OCI-LY7 (cell line): Measurements from ENCODE around the gene SNCAIP. TPM values are rescaled to one million over a fixed set of nuclear protein-coding genes. Genes with fewer than 3 reads are reported as not detected.

ENCODE experiments used
- BruUV-seq: library from RNA; stranded (reverse); fragments of 400-500 nt; replicated peaks from 2 replicates; lab custom pipeline; 2021; lab: Mats Ljungman, UMichigan
- CTCF ChIA-PET: fragments of 300-600 bp; sonication (Branson Sonifier 250); formaldehyde crosslinking; loops from one replicate; lab custom pipeline; 2022; ENCODE audit warnings: antibody characterized with exemption; ENCODE audit not compliant: unreplicated experiment; lab: Charles Lee
- POLR2A ChIA-PET: fragments of 300-600 bp; sonication (Branson Sonifier 250); formaldehyde crosslinking; loops from one replicate; lab custom pipeline; 2022; ENCODE audit warnings: antibody characterized with exemption; lab: Charles Lee
- DNase-seq: peaks from one replicate; pipeline ENCODE4 v3.0.0-alpha.2; 2015; ENCODE audit warnings: low spot score
- H2AFZ ChIP-seq: fragments of 200-600 bp; sonication (generic), shearing (Covaris generic); 2 replicates; pipeline ENCODE4 v1.6.1; 2014; ENCODE audit warnings: mild to moderate bottlenecking, antibody characterized with exemption, low read length, moderate library complexity
- H3K27ac ChIP-seq: fragments of 200-600 bp; sonication (generic); 2 replicates; pipeline ENCODE4 v1.5.1; 2014; ENCODE audit warnings: mixed run types, low read depth, mild to moderate bottlenecking, moderate library complexity, low read length, inconsistent platforms; ENCODE audit not compliant: poor library complexity, severe bottlenecking
- H3K36me3 ChIP-seq: fragments of 200-600 bp; sonication (generic); 2 replicates; pipeline ENCODE4 v1.6.1; 2014; ENCODE audit warnings: mild to moderate bottlenecking, antibody characterized with exemption, low read length, moderate library complexity, mixed read lengths; ENCODE audit not compliant: insufficient read depth
- H3K4me1 ChIP-seq: fragments of 200-600 bp; sonication (generic); 2 replicates; pipeline ENCODE4 v1.5.1; 2014; ENCODE audit warnings: mild to moderate bottlenecking, low read length; ENCODE audit not compliant: insufficient read depth, poor library complexity, severe bottlenecking
- H3K4me2 ChIP-seq: fragments of 200-600 bp; sonication (generic); 2 replicates; pipeline ENCODE4 v1.6.1; 2014; ENCODE audit warnings: mild to moderate bottlenecking, low read length
- H3K4me3 ChIP-seq: fragments of 200-600 bp; sonication (generic); 2 replicates; pipeline ENCODE4 v1.5.1; 2014; ENCODE audit warnings: mild to moderate bottlenecking, low read depth, low read length; ENCODE audit not compliant: poor library complexity, severe bottlenecking
- H3K79me2 ChIP-seq: fragments of 200-600 bp; sonication (generic); 2 replicates; pipeline ENCODE4 v1.6.1; 2016; ENCODE audit warnings: low read depth, mild to moderate bottlenecking, low read length, moderate library complexity, mixed read lengths; ENCODE audit not compliant: insufficient read depth
- H3K9me2 ChIP-seq: fragments of 200-600 bp; sonication (generic); 2 replicates; pipeline ENCODE4 v1.6.1; 2016; ENCODE audit warnings: mild to moderate bottlenecking, low read length, mixed read lengths; ENCODE audit not compliant: insufficient read depth
- H3K9me3 ChIP-seq: fragments of 200-600 bp; sonication (generic); 2 replicates; pipeline ENCODE4 v1.6.1; 2014; ENCODE audit warnings: mild to moderate bottlenecking, mixed run types, low read length, mixed read lengths
- H4K20me1 ChIP-seq: fragments of 200-600 bp; sonication (generic); 2 replicates; pipeline ENCODE4 v1.6.1; 2014; ENCODE audit warnings: mild to moderate bottlenecking, antibody characterized with exemption, low read length, moderate library complexity, mixed read lengths; ENCODE audit not compliant: insufficient read depth
- CTCF ChIP-seq: fragments of 200-600 bp; sonication (generic); conservative IDR thresholded peaks from 2 replicates; pipeline ENCODE4 v1.5.1; 2014; ENCODE audit warnings: mild to moderate bottlenecking, antibody characterized with exemption, low read length, moderate library complexity, mixed read lengths
- EZH2phosphoT487 ChIP-seq: fragments of 200-600 bp; sonication (generic); IDR thresholded peaks from 2 replicates; pipeline ENCODE4 v1.6.1; 2018; ENCODE audit warnings: low read depth, borderline replicate concordance, mild to moderate bottlenecking, mixed run types, antibody characterized with exemption, low read length, moderate library complexity, mixed read lengths
- intact Hi-C: fragments of 100-400 bp; cut with micrococcal nuclease; formaldehyde crosslinking; loops from one replicate; pipeline ENCODE4 v1.10.0; 2022; ENCODE audit not compliant: unreplicated experiment
- total RNA-seq, 2 experiments: library from RNA; depleted of rRNA in 1 of 2; stranded (reverse); fragments of >200 nt in 1 of 2; shearing (Covaris generic) in 1 of 2; gene quantifications; 2 replicates each; pipeline ENCODE4 v1.2.3, GENCODE V29; 2014 to 2022

Gene SNCAIP
- total RNA-seq, 2 experiments from 2014 or later, result not detected

GRCh38 chr5:122323738-122324137 is 11.7 kb downstream of the SNCAIP start:
- Histone ChIP-seq H3K4me1 (no peaks in the 10 kb centered on the region), H3K27ac (no peak overlapping the region), H3K9me3 (no peaks in the 10 kb centered on the region), H3K79me2 (no peaks in the 10 kb centered on the region), H3K4me3 (no peak overlapping the region), H2AFZ (no peak overlapping the region), H3K4me2 (no peak overlapping the region), H3K9me2 (no peaks in the 10 kb centered on the region), H3K36me3 (no peaks in the 10 kb centered on the region), H4K20me1 (no peaks in the 10 kb centered on the region)
- TF ChIP-seq EZH2phosphoT487, result no peak
- no peak for TF ChIP-seq CTCF
- ChIA-PET POLR2A (no interaction called here), CTCF (interaction anchor here (0.7 kb wide), 1 partner anchor 10 kb away, joined by 3 read pairs; no protein-coding TSS in a partner anchor)
- BruUV-seq, result no TSS peak
- intact Hi-C loops, result no loop called here
- no peak for DNase-seq

GRCh38 chr5:122327110-122327509 is 15.1 kb downstream of the SNCAIP start:
- Histone ChIP-seq H2AFZ (no peak overlapping the region), H3K4me2 (no peak overlapping the region), H3K27ac (no peak overlapping the region), H3K4me3 (no peak overlapping the region), H3K9me2 (no peaks in the 10 kb centered on the region), H4K20me1 (no peaks in the 10 kb centered on the region), H3K36me3 (no peaks in the 10 kb centered on the region), H3K4me1 (no peaks in the 10 kb centered on the region), H3K79me2 (no peaks in the 10 kb centered on the region), H3K9me3 (no peaks in the 10 kb centered on the region)
- ChIA-PET POLR2A (no interaction called here), CTCF (no interaction called here)
- no peak for DNase-seq
- no peak for TF ChIP-seq EZH2phosphoT487
- no peak for TF ChIP-seq CTCF
- no TSS peak for BruUV-seq
- intact Hi-C loops, result no loop called here

GRCh38 chr5:122330881-122331280 is 18.8 kb downstream of the SNCAIP start:
- TF ChIP-seq CTCF, result no peak
- TF ChIP-seq EZH2phosphoT487, result no peak
- Histone ChIP-seq H3K4me3 (no peak overlapping the region), H4K20me1 (no peaks in the 10 kb centered on the region), H3K79me2 (no peaks in the 10 kb centered on the region), H2AFZ (no peak overlapping the region), H3K36me3 (no peaks in the 10 kb centered on the region), H3K27ac (no peak overlapping the region), H3K9me3 (no peaks in the 10 kb centered on the region), H3K9me2 (no peaks in the 10 kb centered on the region), H3K4me1 (no peaks in the 10 kb centered on the region), H3K4me2 (no peak overlapping the region)
- DNase-seq, result no peak
- ChIA-PET CTCF (no interaction called here), POLR2A (no interaction called here)
- intact Hi-C loops, result no loop called here
- no TSS peak for BruUV-seq
